Ishikawa (cell line): ENCODE measurements around the gene SMIM17.

Experiments used
- CEBPB ChIP-seq: IDR thresholded peaks from 2 replicates; pipeline ENCODE4 v1.6.1; 2012
- CREB1 ChIP-seq: IDR thresholded peaks from 2 replicates; pipeline ENCODE4 v1.6.1; 2012; ENCODE audit warnings: low read depth
- EP300 ChIP-seq: IDR thresholded peaks from 2 replicates; pipeline ENCODE4 v1.6.1; 2012; ENCODE audit warnings: borderline replicate concordance
- MAX ChIP-seq: IDR thresholded peaks from 2 replicates; pipeline ENCODE4 v1.6.1; 2012
- RAD21 ChIP-seq: IDR thresholded peaks from 2 replicates; pipeline ENCODE4 v1.6.1; 2012; ENCODE audit warnings: low read depth
- REST ChIP-seq: IDR thresholded peaks from 2 replicates; pipeline ENCODE4 v1.6.1; 2012; ENCODE audit warnings: low read depth, mild to moderate bottlenecking

- TF ChIP-seq REST (no peak), RAD21 (no peak), CEBPB (no peak), CREB1 (no peak), EP300 (no peak), MAX (no peak)
Observed at GRCh38 chr19:56670961-56671612, 28.1 kb downstream of the SMIM17 start.
